H9 (cell line): Measurements from ENCODE around the gene ZBTB9. TPM values are rescaled to one million over a fixed set of nuclear protein-coding genes. Genes with fewer than 3 reads are reported as not detected.

ENCODE experiments used
- DNase-seq: peaks from one replicate; pipeline ENCODE4 v3.0.0-alpha.2; 2017
- H2AFZ ChIP-seq: one replicate; pipeline ENCODE4 v1.6.1; 2013; ENCODE audit warnings: mild to moderate bottlenecking, low read length, control low read depth, moderate library complexity
- H2AK5ac ChIP-seq: 2 replicates; pipeline ENCODE4 v1.6.1; 2013; ENCODE audit warnings: low read length, control low read depth, mixed read lengths; ENCODE audit not compliant: insufficient read length
- H2BK120ac ChIP-seq: one replicate; pipeline ENCODE4 v1.6.1; 2013; ENCODE audit warnings: low read depth, mild to moderate bottlenecking, low read length, control low read depth, inconsistent platforms; ENCODE audit not compliant: poor library complexity, severe bottlenecking
- H2BK12ac ChIP-seq: 2 replicates; pipeline ENCODE4 v1.6.1; 2013; ENCODE audit warnings: low read length, control low read depth, mixed read lengths, low read depth; ENCODE audit not compliant: insufficient read length
- H2BK15ac ChIP-seq: 2 replicates; pipeline ENCODE4 v1.6.1; 2013; ENCODE audit warnings: low read depth, low read length, control low read depth
- H2BK20ac ChIP-seq: one replicate; pipeline ENCODE4 v1.6.1; 2013; ENCODE audit warnings: low read depth, mild to moderate bottlenecking, low read length, control low read depth, inconsistent platforms; ENCODE audit not compliant: poor library complexity, severe bottlenecking
- H2BK5ac ChIP-seq: 2 replicates; pipeline ENCODE4 v1.6.1; 2013; ENCODE audit warnings: low read length, control low read depth, mixed read lengths; ENCODE audit not compliant: insufficient read length
- H3K14ac ChIP-seq: 2 replicates; pipeline ENCODE4 v1.6.1; 2013; ENCODE audit warnings: low read length, control low read depth; ENCODE audit not compliant: insufficient read depth
- H3K18ac ChIP-seq: 2 replicates; pipeline ENCODE4 v1.6.1; 2013; ENCODE audit warnings: low read depth, mild to moderate bottlenecking, mixed read lengths, low read length, control low read depth; ENCODE audit not compliant: insufficient read length
- H3K23ac ChIP-seq: 2 replicates; pipeline ENCODE4 v1.6.1; 2013; ENCODE audit warnings: low read length, control low read depth, mixed read lengths, low read depth; ENCODE audit not compliant: insufficient read length
- H3K23me2 ChIP-seq: 2 replicates; pipeline ENCODE4 v1.6.1; 2013; ENCODE audit warnings: low read depth, mild to moderate bottlenecking, mixed read lengths, low read length, control low read depth; ENCODE audit not compliant: insufficient read length, poor library complexity, severe bottlenecking
- H3K27ac ChIP-seq: 2 replicates; pipeline ENCODE4 v1.5.1; 2013; ENCODE audit warnings: low read length, control low read depth, mixed read lengths, low read depth; ENCODE audit not compliant: insufficient read length
- H3K27me3 ChIP-seq: 2 replicates; pipeline ENCODE4 v1.6.1; 2013; ENCODE audit warnings: low read length, control low read depth, inconsistent platforms; ENCODE audit not compliant: insufficient read depth
- H3K4ac ChIP-seq: 2 replicates; pipeline ENCODE4 v1.6.1; 2013; ENCODE audit warnings: low read depth, mild to moderate bottlenecking, control low read depth, inconsistent platforms, low read length, moderate library complexity
- H3K4me1 ChIP-seq: 2 replicates; pipeline ENCODE4 v1.6.1; 2013; ENCODE audit warnings: low read length, control low read depth, inconsistent platforms; ENCODE audit not compliant: insufficient read depth
- H3K4me2 ChIP-seq: 2 replicates; pipeline ENCODE4 v1.6.1; 2013; ENCODE audit warnings: low read length, control low read depth, mixed read lengths; ENCODE audit not compliant: insufficient read length, insufficient read depth
- H3K56ac ChIP-seq: 2 replicates; pipeline ENCODE4 v1.6.1; 2013; ENCODE audit warnings: low read depth, mild to moderate bottlenecking, mixed read lengths, low read length, control low read depth; ENCODE audit not compliant: insufficient read length
- H3K79me1 ChIP-seq: 2 replicates; pipeline ENCODE4 v1.6.1; 2013; ENCODE audit warnings: low read depth, mild to moderate bottlenecking, moderate library complexity, low read length, control low read depth, inconsistent platforms; ENCODE audit not compliant: insufficient read depth, poor library complexity, severe bottlenecking
- H3K79me2 ChIP-seq: 2 replicates; pipeline ENCODE4 v1.6.1; 2013; ENCODE audit warnings: low read length, control low read depth, inconsistent platforms; ENCODE audit not compliant: insufficient read depth
- H3K9ac ChIP-seq: 2 replicates; pipeline ENCODE4 v1.6.1; 2013; ENCODE audit warnings: low read length, control low read depth, mixed read lengths; ENCODE audit not compliant: insufficient read length; ENCODE audit errors: extremely low read depth
- H3K9me3 ChIP-seq: one replicate; pipeline ENCODE4 v1.6.1; 2013; ENCODE audit warnings: low read depth, low read length, inconsistent platforms; ENCODE audit not compliant: control insufficient read depth
- H3T11ph ChIP-seq: one replicate; pipeline ENCODE4 v1.6.1; 2013; ENCODE audit warnings: mild to moderate bottlenecking, low read length, control low read depth, inconsistent platforms
- H4K20me1 ChIP-seq: one replicate; pipeline ENCODE4 v1.6.1; 2013; ENCODE audit not compliant: control insufficient read depth, insufficient read length, insufficient read depth
- H4K5ac ChIP-seq: 2 replicates; pipeline ENCODE4 v1.6.1; 2013; ENCODE audit warnings: low read depth, mild to moderate bottlenecking, mixed read lengths, low read length, control low read depth; ENCODE audit not compliant: insufficient read length
- H4K8ac ChIP-seq: replicated peaks from 2 replicates; pipeline ENCODE4 v1.6.1; 2013; ENCODE audit warnings: low read length, control low read depth, mixed read lengths, low read depth; ENCODE audit not compliant: insufficient read length
- H4K91ac ChIP-seq: 2 replicates; pipeline ENCODE4 v1.6.1; 2013; ENCODE audit warnings: low read depth, mild to moderate bottlenecking, moderate library complexity, mixed read lengths, low read length, control low read depth; ENCODE audit not compliant: insufficient read length
- H3K27ac Mint-ChIP-seq, 3 experiments: 2 replicates in 2 of 3; 3 replicates in 1 of 3; pipeline ENCODE4 v1.8.0; 2020 to 2021; ENCODE audit warnings: mixed read lengths in 3 of 3, mild to moderate bottlenecking in 1 of 3, moderate library complexity in 1 of 3
- H3K27me3 Mint-ChIP-seq: 2 replicates; pipeline ENCODE4 v1.8.0; 2021; ENCODE audit warnings: low read depth, mild to moderate bottlenecking, moderate library complexity, mixed read lengths
- H3K36me3 Mint-ChIP-seq, 3 experiments: 2 replicates in 2 of 3; 3 replicates in 1 of 3; pipeline ENCODE4 v1.8.0; 2020 to 2021; ENCODE audit warnings: low read depth in 3 of 3, mixed read lengths in 3 of 3; ENCODE audit not compliant: insufficient read depth in 1 of 3
- H3K4me1 Mint-ChIP-seq, 2 experiments: 2 replicates each; pipeline ENCODE4 v1.8.0; 2020; ENCODE audit warnings: mixed read lengths in 2 of 2
- H3K4me3 Mint-ChIP-seq, 2 experiments: 2 replicates in 1 of 2; 3 replicates in 1 of 2; pipeline ENCODE4 v1.8.0; 2020 to 2021; ENCODE audit warnings: mild to moderate bottlenecking in 2 of 2, mixed read lengths in 2 of 2, moderate library complexity in 1 of 2
- H3K9me3 Mint-ChIP-seq, 2 experiments: 2 replicates in 1 of 2; 3 replicates in 1 of 2; pipeline ENCODE4 v1.8.0; 2020; ENCODE audit warnings: mild to moderate bottlenecking in 2 of 2, mixed read lengths in 2 of 2, moderate library complexity in 1 of 2
- WGBS: extraction: QIAGEN DNeasy Blood & Tissue Kit; methylation state at CpG from one replicate; pipeline ENCODE4 v1.1.7; 2013; ENCODE audit warnings: missing lambda C conversion rate, low lambda C conversion rate, mixed read lengths; ENCODE audit not compliant: insufficient read length; ENCODE audit errors: extremely low coverage; 5-methylcytosine and 5-hydroxymethylcytosine counted together
- total RNA-seq: library from RNA; stranded (reverse); gene quantifications from 2 replicates; pipeline ENCODE4 v1.2.1, GENCODE V29; 2021
- TF ChIP-seq, protein P1 (sequence below): fragments of 200-600 bp; sonication (generic); conservative IDR thresholded peaks from 3 replicates; pipeline ENCODE4 v1.8.0; 2021; ENCODE audit warnings: antibody characterized with exemption, mild to moderate bottlenecking

Gene ZBTB9
- total RNA-seq, 1 experiment from 2014 or later: 53.1 TPM

DNA sequence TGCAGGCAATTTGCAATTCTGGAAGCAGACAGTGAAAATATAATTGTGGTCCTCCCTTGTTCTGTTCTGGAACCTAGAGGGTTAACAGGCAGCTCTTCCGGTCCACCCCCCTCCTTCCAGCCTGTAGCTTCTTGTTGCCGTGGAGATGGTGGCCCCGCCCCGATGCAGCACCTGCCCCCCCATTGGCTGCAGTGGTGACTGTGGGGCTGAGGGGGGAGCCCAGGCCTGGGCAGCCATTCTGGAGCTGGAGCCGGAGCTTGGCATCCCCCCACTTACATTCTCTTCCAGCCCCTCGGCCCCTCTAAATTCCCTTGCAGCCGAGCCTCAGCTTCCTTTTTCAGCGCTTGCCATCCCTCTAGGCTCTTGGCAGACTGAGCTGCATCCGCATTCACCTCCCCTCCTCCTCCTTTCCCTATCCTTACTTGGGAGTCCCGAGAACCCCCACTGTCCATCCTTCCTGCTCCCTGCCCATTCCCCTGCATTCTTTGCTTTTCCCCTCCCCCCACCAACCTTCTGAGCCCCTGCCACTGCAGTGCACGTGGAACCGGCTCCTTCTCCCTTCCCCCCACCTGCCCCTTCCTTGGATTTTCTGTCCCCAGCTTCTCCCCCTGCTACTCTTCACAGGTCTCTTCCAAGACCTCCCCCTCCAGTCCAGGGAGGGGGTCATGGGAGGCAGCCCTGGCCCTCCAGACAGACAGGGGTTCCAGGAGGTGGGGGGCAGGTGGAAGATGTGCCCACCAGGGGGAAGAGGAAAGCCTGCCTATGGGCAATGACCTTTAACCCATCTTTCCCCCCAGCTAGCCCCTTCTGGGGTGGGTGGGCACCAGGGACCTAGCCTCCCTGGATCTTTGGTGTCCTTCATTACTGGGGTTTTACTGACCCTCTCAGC, 23.1 kb upstream of the ZBTB9 start:
- DNase-seq: peak; percentile 95

More for the DNA sequence above, 23.1 kb upstream of the ZBTB9 start:
- peak overlapping the region; percentile 94 to 97 (median 96) for H3K27ac Mint-ChIP-seq
- TF ChIP-seq, protein P1, sequence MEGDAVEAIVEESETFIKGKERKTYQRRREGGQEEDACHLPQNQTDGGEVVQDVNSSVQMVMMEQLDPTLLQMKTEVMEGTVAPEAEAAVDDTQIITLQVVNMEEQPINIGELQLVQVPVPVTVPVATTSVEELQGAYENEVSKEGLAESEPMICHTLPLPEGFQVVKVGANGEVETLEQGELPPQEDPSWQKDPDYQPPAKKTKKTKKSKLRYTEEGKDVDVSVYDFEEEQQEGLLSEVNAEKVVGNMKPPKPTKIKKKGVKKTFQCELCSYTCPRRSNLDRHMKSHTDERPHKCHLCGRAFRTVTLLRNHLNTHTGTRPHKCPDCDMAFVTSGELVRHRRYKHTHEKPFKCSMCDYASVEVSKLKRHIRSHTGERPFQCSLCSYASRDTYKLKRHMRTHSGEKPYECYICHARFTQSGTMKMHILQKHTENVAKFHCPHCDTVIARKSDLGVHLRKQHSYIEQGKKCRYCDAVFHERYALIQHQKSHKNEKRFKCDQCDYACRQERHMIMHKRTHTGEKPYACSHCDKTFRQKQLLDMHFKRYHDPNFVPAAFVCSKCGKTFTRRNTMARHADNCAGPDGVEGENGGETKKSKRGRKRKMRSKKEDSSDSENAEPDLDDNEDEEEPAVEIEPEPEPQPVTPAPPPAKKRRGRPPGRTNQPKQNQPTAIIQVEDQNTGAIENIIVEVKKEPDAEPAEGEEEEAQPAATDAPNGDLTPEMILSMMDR: no peak
- Histone ChIP-seq H3K79me2 (peaks cover 14% of the 10 kb centered on the region; the same call in 1 of the 2 replicates), H3K4me1 (peaks cover 17% of the 10 kb centered on the region; the same call in 1 of the 2 replicates), H2BK5ac (peak overlapping the region; percentile 65), H3K23ac (no peak overlapping the region), H4K5ac (no peak overlapping the region), H3K4me2 (peak overlapping the region; percentile 88), H4K91ac (no peak overlapping the region), H3K4ac (peak overlapping the region; percentile 48; the same call in 1 of the 2 replicates), H2AFZ (no peak overlapping the region), H3T11ph (no peak overlapping the region), H2AK5ac (no peak overlapping the region), H2BK15ac (no peak overlapping the region), H3K9me3 (no peaks in the 10 kb centered on the region), H2BK20ac (no peak overlapping the region), H3K18ac (peak overlapping the region; percentile 73), H4K8ac (no peak overlapping the region), H3K27ac (peak overlapping the region; percentile 86), H3K23me2 (peaks cover 24% of the 10 kb centered on the region), H2BK12ac (peak overlapping the region; percentile 84), H3K56ac (no peak overlapping the region), H3K79me1 (peaks cover 5% of the 10 kb centered on the region), H3K27me3 (no peaks in the 10 kb centered on the region), H3K14ac (peak overlapping the region; percentile 82), H2BK120ac (no peak overlapping the region), H3K9ac (peak overlapping the region; percentile 56), H4K20me1 (no peaks in the 10 kb centered on the region)
- H3K36me3 Mint-ChIP-seq: peaks cover 13 to 26% (median 25%) of the 10 kb centered on the region in 3 experiments
- peak overlapping the region; percentile 75 to 81 for H3K4me3 Mint-ChIP-seq
- peaks cover 67 to 77% of the 10 kb centered on the region in 2 experiments for H3K4me1 Mint-ChIP-seq
- no peaks in the 10 kb centered on the region; the same call in 1 of the 2 replicates for H3K27me3 Mint-ChIP-seq
- WGBS: no CpG with 5 or more reads among the region's 12 CpGs
- no peaks in the 10 kb centered on the region for H3K9me3 Mint-ChIP-seq
